Ishikawa (cell line): ENCODE data around the gene INO80.

Source experiments
- CEBPB ChIP-seq: IDR thresholded peaks from 2 replicates; pipeline ENCODE4 v1.6.1; 2012
- CREB1 ChIP-seq: IDR thresholded peaks from 2 replicates; pipeline ENCODE4 v1.6.1; 2012; ENCODE audit warnings: low read depth
- EGR1 ChIP-seq: IDR thresholded peaks from 2 replicates; pipeline ENCODE4 v1.6.1; 2012
- EP300 ChIP-seq: IDR thresholded peaks from 2 replicates; pipeline ENCODE4 v1.6.1; 2012; ENCODE audit warnings: borderline replicate concordance
- FOXM1 ChIP-seq: IDR thresholded peaks from 2 replicates; pipeline ENCODE4 v1.6.1; 2012; ENCODE audit warnings: low read depth, borderline replicate concordance
- MAX ChIP-seq: IDR thresholded peaks from 2 replicates; pipeline ENCODE4 v1.6.1; 2012
- RAD21 ChIP-seq: IDR thresholded peaks from 2 replicates; pipeline ENCODE4 v1.6.1; 2012; ENCODE audit warnings: low read depth
- REST ChIP-seq: IDR thresholded peaks from 2 replicates; pipeline ENCODE4 v1.6.1; 2012; ENCODE audit warnings: low read depth, mild to moderate bottlenecking
- TAF1 ChIP-seq: IDR thresholded peaks from 2 replicates; pipeline ENCODE4 v1.6.1; 2012; ENCODE audit warnings: low read depth, mild to moderate bottlenecking
- TCF12 ChIP-seq: IDR thresholded peaks from 2 replicates; pipeline ENCODE4 v1.6.1; 2012; ENCODE audit warnings: low read depth
- TEAD4 ChIP-seq: IDR thresholded peaks from 2 replicates; pipeline ENCODE4 v1.6.1; 2012
- USF1 ChIP-seq: IDR thresholded peaks from 2 replicates; pipeline ENCODE4 v1.6.1; 2012
- YY1 ChIP-seq: IDR thresholded peaks from 2 replicates; pipeline ENCODE4 v1.6.1; 2012; ENCODE audit warnings: low read depth
- ZBTB7A ChIP-seq: IDR thresholded peaks from 2 replicates; pipeline ENCODE4 v1.6.1; 2012; ENCODE audit warnings: low read depth

- no peak for TF ChIP-seq EGR1
- no peak for TF ChIP-seq REST
- no peak for TF ChIP-seq CREB1
- TF ChIP-seq TCF12: no peak
- TF ChIP-seq YY1: no peak
- no peak for TF ChIP-seq TAF1
- TF ChIP-seq USF1: no peak
- no peak for TF ChIP-seq CEBPB
- no peak for TF ChIP-seq TEAD4
- no peak for TF ChIP-seq RAD21
- TF ChIP-seq FOXM1: no peak
- TF ChIP-seq MAX: no peak
- no peak for TF ChIP-seq EP300
- TF ChIP-seq ZBTB7A: no peak
Observed at GRCh38 chr15:41020829-41021228, 95.3 kb downstream of the INO80 start.
